ENCODE results near the gene CLEC16A.

- no peak for TF ChIP-seq CTCF (IDR thresholded peaks at IDR 0.05)
- TF ChIP-seq POLR2A (IDR thresholded peaks at IDR 0.05): no peak
Observed at GRCh38 chr16:10964891-10965326, 20.5 kb downstream of the CLEC16A start.

Data from thyroid gland (tissue), 4 donors.